HUES48 (cell line): ENCODE results near the gene PRKCH.

Experiments used
- H3K27ac ChIP-seq: one replicate; pipeline ENCODE4 v1.7.0; 2013; ENCODE audit warnings: low read depth, low read length, inconsistent platforms
- H3K27me3 ChIP-seq: 2 replicates; pipeline ENCODE4 v1.6.1; 2013; ENCODE audit warnings: mild to moderate bottlenecking, low read length; ENCODE audit not compliant: control insufficient read depth, insufficient read depth
- H3K36me3 ChIP-seq: 2 replicates; pipeline ENCODE4 v1.6.1; 2013; ENCODE audit warnings: low read length; ENCODE audit not compliant: control insufficient read depth, insufficient read depth
- H3K4me1 ChIP-seq: 2 replicates; pipeline ENCODE4 v1.6.1; 2013; ENCODE audit warnings: mild to moderate bottlenecking, low read length; ENCODE audit not compliant: control insufficient read depth, insufficient read depth
- H3K4me3 ChIP-seq: 2 replicates; pipeline ENCODE4 v1.5.1; 2013; ENCODE audit warnings: mild to moderate bottlenecking, low read depth, low read length
- H3K9ac ChIP-seq: 2 replicates; pipeline ENCODE4 v1.6.1; 2013; ENCODE audit warnings: mild to moderate bottlenecking, low read depth, low read length, moderate library complexity
- H3K9me3 ChIP-seq: 2 replicates; pipeline ENCODE4 v1.6.1; 2013; ENCODE audit warnings: low read length; ENCODE audit not compliant: control insufficient read depth, insufficient read depth

Gene PRKCH

GRCh38 chr14:61439779-61440418 is 118.5 kb downstream of the PRKCH start:
- Histone ChIP-seq H3K4me3 (no peak overlapping the region), H3K9ac (no peak overlapping the region), H3K4me1 (peaks cover 19% of the 10 kb centered on the region), H3K9me3 (no peaks in the 10 kb centered on the region), H3K27me3 (no peaks in the 10 kb centered on the region), H3K27ac (no peak overlapping the region), H3K36me3 (no peaks in the 10 kb centered on the region)

GRCh38 chr14:61443481-61443880 is 122.1 kb downstream of the PRKCH start:
- peaks cover 14% of the 10 kb centered on the region for H3K4me1 ChIP-seq
- no peaks in the 10 kb centered on the region for H3K9me3 ChIP-seq
- H3K9ac ChIP-seq: no peak overlapping the region
- H3K4me3 ChIP-seq: no peak overlapping the region
- H3K27ac ChIP-seq: no peak overlapping the region
- no peaks in the 10 kb centered on the region for H3K27me3 ChIP-seq
- H3K36me3 ChIP-seq: no peaks in the 10 kb centered on the region

GRCh38 chr14:61444215-61444768 is 122.9 kb downstream of the PRKCH start:
- no peak overlapping the region for H3K4me3 ChIP-seq
- no peak overlapping the region for H3K9ac ChIP-seq
- H3K27me3 ChIP-seq: no peaks in the 10 kb centered on the region
- H3K4me1 ChIP-seq: peaks cover 6% of the 10 kb centered on the region
- no peaks in the 10 kb centered on the region for H3K9me3 ChIP-seq
- no peaks in the 10 kb centered on the region for H3K36me3 ChIP-seq
- H3K27ac ChIP-seq: no peak overlapping the region

GRCh38 chr14:61451491-61451890 is 130.1 kb downstream of the PRKCH start:
- H3K27ac ChIP-seq: no peak overlapping the region
- no peaks in the 10 kb centered on the region for H3K9me3 ChIP-seq
- no peaks in the 10 kb centered on the region for H3K36me3 ChIP-seq
- no peaks in the 10 kb centered on the region for H3K27me3 ChIP-seq
- no peak overlapping the region for H3K4me3 ChIP-seq
- H3K9ac ChIP-seq: no peak overlapping the region
- H3K4me1 ChIP-seq: no peaks in the 10 kb centered on the region

GRCh38 chr14:61451891-61452400 is 130.6 kb downstream of the PRKCH start:
- no peak overlapping the region for H3K9ac ChIP-seq
- no peaks in the 10 kb centered on the region for H3K36me3 ChIP-seq
- no peak overlapping the region for H3K4me3 ChIP-seq
- H3K27ac ChIP-seq: no peak overlapping the region
- H3K4me1 ChIP-seq: no peaks in the 10 kb centered on the region
- H3K9me3 ChIP-seq: no peaks in the 10 kb centered on the region
- no peaks in the 10 kb centered on the region for H3K27me3 ChIP-seq

GRCh38 chr14:61452452-61452851 is 131.1 kb downstream of the PRKCH start:
- Histone ChIP-seq H3K4me1 (no peaks in the 10 kb centered on the region), H3K27ac (no peak overlapping the region), H3K4me3 (no peak overlapping the region), H3K9me3 (no peaks in the 10 kb centered on the region), H3K36me3 (no peaks in the 10 kb centered on the region), H3K27me3 (no peaks in the 10 kb centered on the region), H3K9ac (no peak overlapping the region)

GRCh38 chr14:61453103-61453767 is 131.9 kb downstream of the PRKCH start:
- no peak overlapping the region for H3K27ac ChIP-seq
- H3K27me3 ChIP-seq: no peaks in the 10 kb centered on the region
- no peaks in the 10 kb centered on the region for H3K9me3 ChIP-seq
- H3K36me3 ChIP-seq: no peaks in the 10 kb centered on the region
- no peaks in the 10 kb centered on the region for H3K4me1 ChIP-seq
- no peak overlapping the region for H3K4me3 ChIP-seq
- H3K9ac ChIP-seq: no peak overlapping the region

GRCh38 chr14:61454545-61454944 is 133.2 kb downstream of the PRKCH start:
- Histone ChIP-seq H3K27ac (no peak overlapping the region), H3K9ac (no peak overlapping the region), H3K4me3 (no peak overlapping the region), H3K27me3 (no peaks in the 10 kb centered on the region), H3K36me3 (no peaks in the 10 kb centered on the region), H3K9me3 (no peaks in the 10 kb centered on the region), H3K4me1 (no peaks in the 10 kb centered on the region)

GRCh38 chr14:61455351-61455750 is 134.0 kb downstream of the PRKCH start:
- no peaks in the 10 kb centered on the region for H3K9me3 ChIP-seq
- H3K27me3 ChIP-seq: no peaks in the 10 kb centered on the region
- no peak overlapping the region for H3K4me3 ChIP-seq
- no peak overlapping the region for H3K9ac ChIP-seq
- no peak overlapping the region for H3K27ac ChIP-seq
- H3K4me1 ChIP-seq: no peaks in the 10 kb centered on the region
- no peaks in the 10 kb centered on the region for H3K36me3 ChIP-seq

GRCh38 chr14:61456720-61457119 is 135.3 kb downstream of the PRKCH start:
- no peak overlapping the region for H3K27ac ChIP-seq
- no peak overlapping the region for H3K9ac ChIP-seq
- H3K4me3 ChIP-seq: no peak overlapping the region
- H3K27me3 ChIP-seq: no peaks in the 10 kb centered on the region
- no peaks in the 10 kb centered on the region for H3K9me3 ChIP-seq
- H3K36me3 ChIP-seq: no peaks in the 10 kb centered on the region
- no peaks in the 10 kb centered on the region for H3K4me1 ChIP-seq

GRCh38 chr14:61458766-61459165 is 137.4 kb downstream of the PRKCH start:
- Histone ChIP-seq H3K9me3 (no peaks in the 10 kb centered on the region), H3K36me3 (no peaks in the 10 kb centered on the region), H3K4me3 (no peak overlapping the region), H3K4me1 (peaks cover 12% of the 10 kb centered on the region), H3K27me3 (no peaks in the 10 kb centered on the region), H3K27ac (no peak overlapping the region), H3K9ac (no peak overlapping the region)
